NCI-H2107 treated with DMSO at 0.1 percent for 48 hours (cell line): ENCODE data around the gene EEF1A2.

ENCODE experiments used
- DNase-seq: peaks from one replicate; lab custom pipeline; 2025; ENCODE audit not compliant: unreplicated experiment; lab: John Stamatoyannopoulos, UW

EEF1A2 gene

GRCh38 chr20:63537525-63538203 lies 38.8 kb upstream of the EEF1A2 start:
- peak; percentile 38 for DNase-seq

GRCh38 chr20:63536997-63537524 lies 38.2 kb upstream of the EEF1A2 start, which contains the start of gene PTK6:
TSS of gene PTK6 (minus strand) at chr20:63537376. CDS start at chr20:63537314, 62 bp downstream.
- DNase-seq, result no peak

- no peak for DNase-seq
Observed at GRCh38 chr20:63536241-63536977, 37.5 kb upstream of the EEF1A2 start.

- DNase-seq, result no peak
Observed at GRCh38 chr20:63534831-63535651, 36.2 kb upstream of the EEF1A2 start.

- no peak for DNase-seq
Observed at GRCh38 chr20:63534427-63534830, 35.5 kb upstream of the EEF1A2 start.

- DNase-seq, result no peak
Observed at GRCh38 chr20:63533871-63534393, 35.0 kb upstream of the EEF1A2 start.

- DNase-seq, result no peak
Observed at GRCh38 chr20:63533388-63533787, 34.5 kb upstream of the EEF1A2 start.

- DNase-seq, result no peak
Observed at GRCh38 chr20:63532449-63532971, 33.6 kb upstream of the EEF1A2 start.

- no peak for DNase-seq
Observed at GRCh38 chr20:63531686-63532448, 33.0 kb upstream of the EEF1A2 start.

- DNase-seq, result no peak
Observed at GRCh38 chr20:63530788-63531160, 31.9 kb upstream of the EEF1A2 start.

GRCh38 chr20:63529861-63530787 lies 31.2 kb upstream of the EEF1A2 start:
- no peak for DNase-seq

- DNase-seq, result no peak
Observed at GRCh38 chr20:63529180-63529860, 30.4 kb upstream of the EEF1A2 start.

- DNase-seq, result no peak
Observed at GRCh38 chr20:63527184-63527583, 28.3 kb upstream of the EEF1A2 start.

- DNase-seq, result no peak
Observed at GRCh38 chr20:63525971-63526370, 27.1 kb upstream of the EEF1A2 start.

GRCh38 chr20:63525185-63525584 lies 26.3 kb upstream of the EEF1A2 start:
- no peak for DNase-seq

GRCh38 chr20:63522981-63523611 lies 24.2 kb upstream of the EEF1A2 start:
- no peak for DNase-seq

GRCh38 chr20:63522091-63522868 lies 23.4 kb upstream of the EEF1A2 start:
- no peak for DNase-seq
